IMR-90 (cell line): ENCODE measurements around the gene CILP. TPM values are rescaled to one million over a fixed set of nuclear protein-coding genes. Genes with fewer than 3 reads are reported as not detected.

ENCODE experiments used
- ATAC-seq: fragments of 200-7000 bp; cut with Tn5 transposase; 2 replicates; pipeline ENCODE4 v1.9.1; 2020; ENCODE audit warnings: low read depth, mild to moderate bottlenecking, moderate library complexity
- BruUV-seq: library from RNA; stranded (reverse); fragments of 400-500 nt; replicated peaks from 2 replicates; lab custom pipeline; 2021; lab: Mats Ljungman, UMichigan
- CTCF ChIA-PET: fragments of 300-600 bp; formaldehyde crosslinking; extraction: SDS; loops from one replicate; lab custom pipeline; 2021; ENCODE audit warnings: antibody characterized with exemption; lab: Yijun Ruan, JAX
- POLR2A ChIA-PET: fragments of 300-600 bp; sonication (Branson Sonifier 250); formaldehyde crosslinking; loops from one replicate; lab custom pipeline; 2022; ENCODE audit warnings: antibody characterized with exemption; ENCODE audit not compliant: unreplicated experiment; lab: Charles Lee
- DNase-seq: peaks from one replicate; pipeline ENCODE4 v3.0.0; 2013
- H2AFZ ChIP-seq: replicated peaks from 2 replicates; pipeline ENCODE3; 2013; ENCODE audit warnings: low read length, mild to moderate bottlenecking; ENCODE audit not compliant: poor library complexity
- H2AK5ac ChIP-seq: 2 replicates; pipeline ENCODE4 v1.6.1; 2013; ENCODE audit warnings: low read depth, low read length, inconsistent platforms
- H2AK9ac ChIP-seq: replicated peaks from 2 replicates; pipeline ENCODE3; 2013; ENCODE audit warnings: mild to moderate bottlenecking, low read depth, low read length, moderate library complexity; ENCODE audit not compliant: poor library complexity
- H2BK120ac ChIP-seq: 2 replicates; pipeline ENCODE4 v1.6.1; 2013; ENCODE audit warnings: low read depth, low read length, inconsistent platforms
- H2BK15ac ChIP-seq: 3 replicates; pipeline ENCODE4 v1.6.1; 2013; ENCODE audit warnings: low read depth, low read length, inconsistent platforms
- H2BK20ac ChIP-seq: 2 replicates; pipeline ENCODE4 v1.6.1; 2013; ENCODE audit warnings: low read depth, mild to moderate bottlenecking, inconsistent platforms, low read length, moderate library complexity
- H2BK5ac ChIP-seq: 2 replicates; pipeline ENCODE4 v1.6.1; 2013; ENCODE audit warnings: mild to moderate bottlenecking, low read depth, low read length, inconsistent platforms; ENCODE audit not compliant: poor library complexity, severe bottlenecking
- H3K14ac ChIP-seq: replicated peaks from 2 replicates; pipeline ENCODE4 v1.6.1; 2013; ENCODE audit warnings: low read depth, low read length, inconsistent platforms
- H3K18ac ChIP-seq: 2 replicates; pipeline ENCODE4 v1.6.1; 2013; ENCODE audit warnings: low read depth, low read length, control low read depth
- H3K23ac ChIP-seq: 2 replicates; pipeline ENCODE4 v1.6.1; 2013; ENCODE audit warnings: low read depth, low read length, inconsistent platforms
- H3K27ac ChIP-seq: 2 replicates; pipeline ENCODE4 v1.5.1; 2013; ENCODE audit warnings: mild to moderate bottlenecking, control low read depth, low read length; ENCODE audit not compliant: insufficient read depth
- H3K27me3 ChIP-seq: 2 replicates; pipeline ENCODE4 v1.6.1; 2013; ENCODE audit warnings: low read length; ENCODE audit not compliant: control insufficient read depth, insufficient read depth
- H3K36me3 ChIP-seq: 2 replicates; pipeline ENCODE4 v1.6.1; 2013; ENCODE audit warnings: low read length, mixed read lengths; ENCODE audit not compliant: control insufficient read depth, insufficient read depth
- H3K4ac ChIP-seq: 2 replicates; pipeline ENCODE4 v1.6.1; 2013; ENCODE audit warnings: low read depth, low read length, inconsistent platforms
- H3K4me1 ChIP-seq: 2 replicates; pipeline ENCODE4 v1.6.1; 2013; ENCODE audit warnings: low read length, mixed read lengths; ENCODE audit not compliant: control insufficient read depth, insufficient read depth
- H3K4me2 ChIP-seq: 2 replicates; pipeline ENCODE4 v1.6.1; 2013; ENCODE audit warnings: low read depth, mild to moderate bottlenecking, control low read depth, low read length, moderate library complexity
- H3K4me3 ChIP-seq: 2 replicates; pipeline ENCODE4 v1.5.1; 2013; ENCODE audit warnings: low read depth, mild to moderate bottlenecking, control low read depth, low read length, moderate library complexity; ENCODE audit not compliant: insufficient read depth
- H3K56ac ChIP-seq: 2 replicates; pipeline ENCODE4 v1.6.1; 2013; ENCODE audit warnings: low read length, inconsistent platforms; ENCODE audit not compliant: insufficient read depth; ENCODE audit errors: extremely low read depth
- H3K79me1 ChIP-seq, 2 experiments: 2 replicates each; pipeline ENCODE4 v1.6.1; 2013; ENCODE audit warnings: low read length in 2 of 2, inconsistent platforms in 1 of 2, low read depth in 1 of 2
- H3K9ac ChIP-seq: 2 replicates; pipeline ENCODE4 v1.6.1; 2013; ENCODE audit warnings: low read depth, low read length, control low read depth
- H3K9me1 ChIP-seq: 2 replicates; pipeline ENCODE4 v1.6.1; 2013; ENCODE audit warnings: low read length, inconsistent platforms; ENCODE audit not compliant: insufficient read depth
- H3K9me3 ChIP-seq: 2 replicates; pipeline ENCODE4 v1.6.1; 2013; ENCODE audit warnings: low read length; ENCODE audit not compliant: control insufficient read depth, insufficient read depth
- H4K20me1 ChIP-seq: 2 replicates; pipeline ENCODE4 v1.6.1; 2013; ENCODE audit warnings: low read length, inconsistent platforms; ENCODE audit not compliant: insufficient read depth
- H4K5ac ChIP-seq: 2 replicates; pipeline ENCODE4 v1.6.1; 2013; ENCODE audit warnings: mild to moderate bottlenecking, low read depth, low read length, control low read depth
- H4K8ac ChIP-seq, 2 experiments: 2 replicates each; pipeline ENCODE4 v1.6.1; 2013; ENCODE audit warnings: low read depth in 2 of 2, low read length in 2 of 2, control low read depth in 1 of 2, inconsistent platforms in 1 of 2
- H4K91ac ChIP-seq: 2 replicates; pipeline ENCODE4 v1.6.1; 2013; ENCODE audit warnings: low read depth, low read length, inconsistent platforms; ENCODE audit not compliant: insufficient read depth
- BHLHE40 ChIP-seq: fragments of 150-350 bp; IDR thresholded peaks from 2 replicates; pipeline ENCODE4 v1.6.1; 2016; ENCODE audit warnings: mild to moderate bottlenecking, low read depth, low read length
- CEBPB ChIP-seq: IDR thresholded peaks from 2 replicates; pipeline ENCODE4 v1.6.1; 2012; ENCODE audit warnings: low read depth, low read length, improper control_type of control experiment
- CHD1 ChIP-seq: IDR thresholded peaks from 2 replicates; pipeline ENCODE4 v1.6.1; 2012; ENCODE audit warnings: low read depth, low read length, improper control_type of control experiment
- MAFK ChIP-seq: IDR thresholded peaks from 2 replicates; pipeline ENCODE4 v1.6.1; 2012; ENCODE audit warnings: low read depth, low read length, improper control_type of control experiment
- POLR2A ChIP-seq: IDR thresholded peaks from 2 replicates; pipeline ENCODE4 v1.6.1; 2012; ENCODE audit warnings: mild to moderate bottlenecking, low read depth, low read length
- RAD21 ChIP-seq: IDR thresholded peaks from 2 replicates; pipeline ENCODE4 v1.6.1; 2012; ENCODE audit warnings: low read length, improper control_type of control experiment
- RFX5 ChIP-seq: IDR thresholded peaks from 2 replicates; pipeline ENCODE4 v1.8.0; 2012; ENCODE audit warnings: low read depth, mild to moderate bottlenecking, low read length, moderate library complexity
- SMC3 ChIP-seq: fragments of 150-350 bp; IDR thresholded peaks from 2 replicates; pipeline ENCODE4 v1.6.1; 2016; ENCODE audit warnings: low read depth, mild to moderate bottlenecking, antibody characterized with exemption, low read length, moderate library complexity
- USF2 ChIP-seq: fragments of 150-350 bp; IDR thresholded peaks from 2 replicates; pipeline ENCODE4 v1.6.1; 2017; ENCODE audit warnings: mild to moderate bottlenecking, antibody characterized with exemption, low read length, low read depth
- WGBS, 2 experiments: methylation state at CpG; one replicate each; pipeline versions ENCODE4 v1.1.5 to v1.1.7; 2013; ENCODE audit warnings: missing lambda C conversion rate in 2 of 2; ENCODE audit not compliant: insufficient read length in 1 of 2; ENCODE audit errors: extremely low coverage in 2 of 2; 5-methylcytosine and 5-hydroxymethylcytosine counted together
- dilution Hi-C: fragments of 300-500 bp; cut with HindIII; formaldehyde crosslinking; loops from one replicate; pipeline ENCODE4 v1.14.3; 2018; ENCODE audit warnings: low sequenced_read_pairs; ENCODE audit not compliant: unreplicated experiment
- in situ Hi-C: fragments of 300-500 bp; cut with MboI; formaldehyde crosslinking; loops from 3 replicates; pipeline ENCODE4 v1.14.3; 2019; ENCODE audit warnings: low sequenced_read_pairs, inconsistent platforms, mixed read lengths
- intact Hi-C: fragments of 100-400 bp; cut with micrococcal nuclease; formaldehyde crosslinking; loops from 2 replicates; pipeline ENCODE4 v1.10.0; 2022
- polyA plus RNA-seq, 3 experiments: library from polyadenylated mRNA; depleted of rRNA; stranded (reverse); fragments of >200 nt; gene quantifications; 2 replicates each; pipeline ENCODE4 v1.2.3, GENCODE V29; 2012; ENCODE audit warnings: low replicate concordance in 1 of 3
- total RNA-seq: library from RNA; depleted of rRNA; stranded (reverse); fragments of >200 nt; gene quantifications from 2 replicates; pipeline ENCODE4 v1.2.3, GENCODE V29; 2012
- TF ChIP-seq, protein P1 (sequence below): conservative IDR thresholded peaks from 2 replicates; pipeline ENCODE4 v1.5.1; 2012; ENCODE audit warnings: mild to moderate bottlenecking, low read depth, low read length, improper control_type of control experiment

Gene CILP
- total and polyA plus RNA-seq, 2 of the 4 experiments (the other 2 are of a cell fraction), result under 0.01 to 0.02 TPM

DNA sequence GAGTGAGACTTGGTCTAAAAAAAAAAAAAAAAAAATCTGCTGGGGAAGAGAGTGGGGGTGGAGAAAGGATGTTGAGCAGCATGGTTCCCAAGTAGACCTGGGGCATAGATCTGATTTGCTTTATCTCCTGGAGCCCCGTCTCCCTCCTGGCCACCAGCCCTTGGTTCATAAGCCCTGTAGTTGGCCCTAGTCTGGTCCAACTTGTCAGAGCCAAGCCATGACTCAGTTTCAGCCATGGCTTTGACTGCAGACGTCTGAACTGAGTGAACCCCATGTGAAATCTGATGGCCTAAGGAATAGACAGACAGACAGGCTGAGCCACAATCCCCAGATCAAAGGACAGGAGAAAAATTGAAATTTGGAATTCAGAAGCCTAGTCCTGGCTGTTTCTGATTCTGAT, 2.0 kb upstream of the CILP start:
- no peak overlapping the region for H3K18ac ChIP-seq
- WGBS, 2 experiments, result 76% methylated on average over 2 of the region's 2 CpGs; no CpG with 5 or more reads in 1 of the 2 experiments
- no peak overlapping the region for H4K5ac ChIP-seq
- H2AK5ac ChIP-seq, result no peak overlapping the region
- TF ChIP-seq, protein P1, sequence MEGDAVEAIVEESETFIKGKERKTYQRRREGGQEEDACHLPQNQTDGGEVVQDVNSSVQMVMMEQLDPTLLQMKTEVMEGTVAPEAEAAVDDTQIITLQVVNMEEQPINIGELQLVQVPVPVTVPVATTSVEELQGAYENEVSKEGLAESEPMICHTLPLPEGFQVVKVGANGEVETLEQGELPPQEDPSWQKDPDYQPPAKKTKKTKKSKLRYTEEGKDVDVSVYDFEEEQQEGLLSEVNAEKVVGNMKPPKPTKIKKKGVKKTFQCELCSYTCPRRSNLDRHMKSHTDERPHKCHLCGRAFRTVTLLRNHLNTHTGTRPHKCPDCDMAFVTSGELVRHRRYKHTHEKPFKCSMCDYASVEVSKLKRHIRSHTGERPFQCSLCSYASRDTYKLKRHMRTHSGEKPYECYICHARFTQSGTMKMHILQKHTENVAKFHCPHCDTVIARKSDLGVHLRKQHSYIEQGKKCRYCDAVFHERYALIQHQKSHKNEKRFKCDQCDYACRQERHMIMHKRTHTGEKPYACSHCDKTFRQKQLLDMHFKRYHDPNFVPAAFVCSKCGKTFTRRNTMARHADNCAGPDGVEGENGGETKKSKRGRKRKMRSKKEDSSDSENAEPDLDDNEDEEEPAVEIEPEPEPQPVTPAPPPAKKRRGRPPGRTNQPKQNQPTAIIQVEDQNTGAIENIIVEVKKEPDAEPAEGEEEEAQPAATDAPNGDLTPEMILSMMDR, result no peak
- TF ChIP-seq CEBPB (no peak), RAD21 (no peak), USF2 (no peak), SMC3 (no peak), RFX5 (no peak), CHD1 (no peak), MAFK (no peak), POLR2A (no peak), BHLHE40 (no peak)
- no peak overlapping the region for H4K91ac ChIP-seq
- H4K20me1 ChIP-seq, result no peaks in the 10 kb centered on the region
- ATAC-seq, result no peak
- no peak overlapping the region for H2BK5ac ChIP-seq
- no peaks in the 10 kb centered on the region for H3K79me1 ChIP-seq
- H3K4me3 ChIP-seq, result no peak overlapping the region
- peaks cover 12% of the 10 kb centered on the region; the same call in 1 of the 2 replicates for H3K4me1 ChIP-seq
- in situ Hi-C loops (no loop called here), dilution Hi-C loops (no loop called here), intact Hi-C loops (no loop called here)
- no peak overlapping the region for H4K8ac ChIP-seq
- no peak overlapping the region for H3K56ac ChIP-seq
- no peak overlapping the region for H3K14ac ChIP-seq
- ChIA-PET CTCF (no interaction called here), POLR2A (no interaction called here)
- no TSS peak for BruUV-seq
- H2BK20ac ChIP-seq, result no peak overlapping the region
- no peak overlapping the region for H2BK15ac ChIP-seq
- H3K27ac ChIP-seq, result no peak overlapping the region
- no peak overlapping the region for H2AFZ ChIP-seq
- H3K4ac ChIP-seq, result no peak overlapping the region
- H3K9me3 ChIP-seq, result no peaks in the 10 kb centered on the region
- H3K23ac ChIP-seq, result no peak overlapping the region
- DNase-seq, result no peak
- no peaks in the 10 kb centered on the region for H3K9me1 ChIP-seq
- no peak overlapping the region for H3K9ac ChIP-seq
- H3K36me3 ChIP-seq, result no peaks in the 10 kb centered on the region
- peaks cover 15% of the 10 kb centered on the region for H3K27me3 ChIP-seq
- no peak overlapping the region for H2AK9ac ChIP-seq
- no peak overlapping the region for H2BK120ac ChIP-seq
- no peak overlapping the region for H3K4me2 ChIP-seq
